PC-9 (cell line): Measurements from ENCODE around the gene WDR5. TPM values are rescaled to one million over a fixed set of nuclear protein-coding genes. Genes with fewer than 3 reads are reported as not detected.

ENCODE experiments used
- BruUV-seq: library from RNA; stranded (reverse); fragments of 400-500 nt; replicated peaks from 2 replicates; lab custom pipeline; 2021; lab: Mats Ljungman, UMichigan
- CTCF ChIA-PET: fragments of 300-600 bp; sonication (Branson Sonifier 250); formaldehyde crosslinking; loops from one replicate; lab custom pipeline; 2022; ENCODE audit warnings: antibody characterized with exemption; lab: Charles Lee
- POLR2A ChIA-PET: fragments of 300-600 bp; sonication (Branson Sonifier 250); formaldehyde crosslinking; loops from one replicate; lab custom pipeline; 2022; ENCODE audit warnings: antibody characterized with exemption; ENCODE audit not compliant: unreplicated experiment; lab: Charles Lee
- DNase-seq, 2 experiments: peaks; one replicate each; pipeline versions ENCODE4 v3.0.0 to v3.0.0-alpha.2; 2015 to 2022; ENCODE audit warnings: mixed read lengths in 1 of 2
- H2AFZ ChIP-seq: fragments of 200-600 bp; sonication (generic); 2 replicates; pipeline ENCODE4 v1.8.1; 2017; ENCODE audit warnings: antibody characterized with exemption
- H3F3A ChIP-seq: fragments of 200-600 bp; sonication (generic); 2 replicates; pipeline ENCODE4 v1.8.1; 2017; ENCODE audit warnings: antibody characterized with exemption, mild to moderate bottlenecking, low read depth; ENCODE audit not compliant: insufficient read depth
- H3K27ac ChIP-seq: fragments of 200-600 bp; sonication (generic); 2 replicates; pipeline ENCODE4 v1.6.1; 2016; ENCODE audit warnings: mixed run types
- H3K27me3 ChIP-seq: fragments of 200-600 bp; sonication (generic); 2 replicates; pipeline ENCODE4 v1.6.1; 2016; ENCODE audit warnings: low read depth, mixed run types; ENCODE audit not compliant: insufficient read depth
- H3K36me3 ChIP-seq: fragments of 200-600 bp; sonication (generic); 2 replicates; pipeline ENCODE4 v1.6.1; 2016; ENCODE audit warnings: low read depth, mixed run types
- H3K4me1 ChIP-seq: fragments of 200-600 bp; sonication (generic); replicated peaks from 2 replicates; pipeline ENCODE4 v1.6.1; 2016; ENCODE audit warnings: mixed run types; ENCODE audit not compliant: insufficient read depth
- H3K4me2 ChIP-seq: fragments of 200-600 bp; sonication (generic); 2 replicates; pipeline ENCODE4 v1.6.1; 2017; ENCODE audit warnings: mixed run types
- H3K4me3 ChIP-seq: fragments of 200-600 bp; sonication (generic); 2 replicates; pipeline ENCODE4 v1.6.1; 2016; ENCODE audit warnings: mixed run types
- H3K79me2 ChIP-seq: fragments of 200-600 bp; sonication (generic); 2 replicates; pipeline ENCODE4 v1.6.1; 2017; ENCODE audit warnings: low read depth, mixed run types
- H3K9me2 ChIP-seq: fragments of 200-600 bp; sonication (generic); 2 replicates; pipeline ENCODE4 v1.8.1; 2017; ENCODE audit warnings: mild to moderate bottlenecking; ENCODE audit not compliant: insufficient read depth
- H3K9me3 ChIP-seq: fragments of 200-600 bp; sonication (generic); 2 replicates; pipeline ENCODE4 v1.8.1; 2016; ENCODE audit warnings: low read depth; ENCODE audit not compliant: insufficient read depth
- H4K20me1 ChIP-seq: fragments of 200-600 bp; sonication (generic); 2 replicates; pipeline ENCODE4 v1.8.1; 2017; ENCODE audit not compliant: insufficient read depth
- CTCF ChIP-seq: fragments of 200-600 bp; sonication (generic); conservative IDR thresholded peaks from 2 replicates; pipeline ENCODE4 v1.6.1; 2017; ENCODE audit warnings: mixed run types, antibody characterized with exemption, mild to moderate bottlenecking, moderate library complexity
- EZH2 ChIP-seq: fragments of 200-600 bp; sonication (generic); IDR thresholded peaks from 2 replicates; pipeline ENCODE4 v1.8.0; 2017; ENCODE audit warnings: antibody characterized with exemption, low read depth
- intact Hi-C: fragments of 100-400 bp; cut with micrococcal nuclease; formaldehyde crosslinking; loops from one replicate; pipeline ENCODE4 v1.10.0; 2022; ENCODE audit not compliant: unreplicated experiment
- total RNA-seq: library from RNA; stranded (reverse); gene quantifications from 2 replicates; pipeline ENCODE4 v1.2.3, GENCODE V29; 2021

The WDR5 gene
- total RNA-seq, 1 experiment from 2014 or later = 53.4 TPM

- Histone ChIP-seq H3K27me3 (peaks cover 25% of the 10 kb centered on the region), H3K4me2 (no peak overlapping the region), H3K9me2 (no peaks in the 10 kb centered on the region), H3K4me1 (no peaks in the 10 kb centered on the region), H3K36me3 (no peaks in the 10 kb centered on the region), H3F3A (no peaks in the 10 kb centered on the region), H3K79me2 (no peaks in the 10 kb centered on the region), H4K20me1 (no peaks in the 10 kb centered on the region; the same call in 1 of the 2 replicates), H2AFZ (no peak overlapping the region), H3K4me3 (no peak overlapping the region), H3K27ac (no peak overlapping the region), H3K9me3 (no peaks in the 10 kb centered on the region)
- CTCF ChIA-PET = no interaction called here
- POLR2A ChIA-PET = no interaction called here
- intact Hi-C loops = no loop called here
- no TSS peak for BruUV-seq
- TF ChIP-seq CTCF = no peak
- no peak for TF ChIP-seq EZH2
- DNase-seq = no peak
Observed at GRCh38 chr9:134193912-134194535, 58.1 kb downstream of the WDR5 start.

- no peak for DNase-seq
- BruUV-seq = no TSS peak
- Histone ChIP-seq H3F3A (no peaks in the 10 kb centered on the region), H3K4me2 (no peak overlapping the region), H3K9me2 (no peaks in the 10 kb centered on the region), H2AFZ (no peak overlapping the region), H3K79me2 (no peaks in the 10 kb centered on the region), H4K20me1 (no peaks in the 10 kb centered on the region; the same call in 1 of the 2 replicates), H3K27me3 (peaks cover 19% of the 10 kb centered on the region), H3K27ac (no peak overlapping the region), H3K36me3 (no peaks in the 10 kb centered on the region), H3K4me1 (no peaks in the 10 kb centered on the region), H3K4me3 (no peak overlapping the region), H3K9me3 (no peaks in the 10 kb centered on the region)
- POLR2A ChIA-PET = interaction anchor here (0.6 kb wide), 1 partner anchor 21 kb away, joined by 4 read pairs; no protein-coding TSS in a partner anchor
- TF ChIP-seq EZH2 (no peak), CTCF (no peak)
- CTCF ChIA-PET = interaction anchor here (0.7 kb wide), 1 partner anchor 9 kb away, joined by 5 read pairs; no protein-coding TSS in a partner anchor
- intact Hi-C loops = no loop called here
Observed at GRCh38 chr9:134195558-134195957, 59.7 kb downstream of the WDR5 start.

GRCh38 chr9:134196911-134197310, 61.0 kb downstream of the WDR5 start:
- Histone ChIP-seq H3K27ac (no peak overlapping the region), H3K27me3 (peaks cover 12% of the 10 kb centered on the region), H2AFZ (no peak overlapping the region), H3K4me3 (no peak overlapping the region), H3F3A (no peaks in the 10 kb centered on the region), H3K36me3 (no peaks in the 10 kb centered on the region), H3K9me2 (no peaks in the 10 kb centered on the region), H3K4me1 (no peaks in the 10 kb centered on the region), H3K79me2 (no peaks in the 10 kb centered on the region), H3K9me3 (no peaks in the 10 kb centered on the region), H4K20me1 (no peaks in the 10 kb centered on the region; the same call in 1 of the 2 replicates), H3K4me2 (no peak overlapping the region)
- no TSS peak for BruUV-seq
- ChIA-PET CTCF (interaction anchor here (0.5 kb wide), 1 partner anchor 605 kb away, joined by 3 read pairs; no protein-coding TSS in a partner anchor), POLR2A (no interaction called here)
- DNase-seq = no peak
- intact Hi-C loops = no loop called here
- no peak for TF ChIP-seq EZH2
- TF ChIP-seq CTCF = no peak
